Measurements from ENCODE around the gene SH3RF3. TPM values are rescaled to one million over a fixed set of nuclear protein-coding genes. Genes with fewer than 3 reads are reported as not detected.
"Not testable (repeated sequence)": the region's sequence is repeated elsewhere in the genome, so short reads cannot be mapped to it uniquely, and the experiment has no call there.

The SH3RF3 gene
- total RNA-seq, 1 donor, result 0.54 TPM

GRCh38 chr2:109117780-109118179 is 11.2 kb upstream of the SH3RF3 start:
- DNase-seq (ENCODE audit: low read depth in 2 of 3, low spot score in 2 of 3), result no peak

DNA sequence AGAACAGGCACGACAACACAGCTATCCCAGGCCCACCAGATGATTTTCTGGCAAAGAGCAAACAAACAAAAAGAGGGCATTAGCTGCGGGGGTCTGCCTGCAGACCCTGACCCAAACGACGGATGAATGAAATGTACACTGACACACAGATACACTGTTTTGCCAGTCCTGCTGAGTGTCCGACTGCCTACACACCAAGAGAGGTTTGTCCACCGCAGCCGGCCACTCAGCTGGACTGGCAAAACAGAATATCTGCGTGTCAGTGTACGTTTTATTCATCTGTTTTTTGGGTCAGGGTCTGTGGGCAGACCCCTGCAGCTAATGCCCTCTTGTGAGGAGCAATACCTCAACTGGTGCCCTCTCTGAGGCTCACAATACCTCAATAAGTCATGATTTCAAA is 10.7 kb upstream of the SH3RF3 start:
- DNase-seq (ENCODE audit: low read depth in 2 of 3, low spot score in 2 of 3), result no peak

GRCh38 chr2:109120166-109120565 is 8.8 kb upstream of the SH3RF3 start:
- no peak for DNase-seq (ENCODE audit: low read depth in 2 of 3, low spot score in 2 of 3)

GRCh38 chr2:109120686-109121085 is 8.3 kb upstream of the SH3RF3 start:
- not testable (repeated sequence) for DNase-seq (ENCODE audit: low read depth in 2 of 3, low spot score in 2 of 3)

- DNase-seq (ENCODE audit: low read depth in 2 of 3, low spot score in 2 of 3), result no peak
Measured at GRCh38 chr2:109123586-109124201, 5.3 kb upstream of the SH3RF3 start.

DNA sequence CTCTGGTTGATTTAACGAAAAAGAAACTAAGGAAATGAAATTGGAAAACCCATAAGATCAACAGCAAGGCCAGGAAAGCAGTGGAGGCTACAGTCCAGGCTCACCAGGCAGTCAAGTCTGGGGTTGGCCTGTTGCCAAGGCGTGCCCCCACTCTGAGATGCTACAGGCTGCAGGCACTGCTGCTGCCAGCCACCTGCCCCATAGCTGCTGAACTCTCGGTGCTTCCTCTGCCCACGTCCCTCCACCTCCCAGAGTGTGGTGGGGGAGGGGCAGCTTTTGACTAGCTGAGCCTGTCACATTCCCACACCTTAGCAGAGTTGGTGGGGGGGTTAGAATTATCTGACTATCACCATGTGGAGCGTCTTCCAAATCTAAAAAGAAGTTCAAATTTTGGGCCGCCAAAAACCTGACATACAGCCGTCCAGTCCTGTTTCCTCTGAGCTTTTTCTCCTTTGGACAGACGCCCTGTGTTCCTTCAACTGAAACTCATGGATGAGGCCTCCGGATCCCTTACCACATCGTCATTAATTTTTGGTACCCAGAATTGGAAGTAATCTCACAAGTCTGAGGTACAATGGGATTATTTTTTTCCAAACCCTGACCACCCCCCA is 3.9 kb upstream of the SH3RF3 start:
- DNase-seq (ENCODE audit: low read depth in 2 of 3, low spot score in 2 of 3), result no peak

- no peak for DNase-seq (ENCODE audit: low read depth in 2 of 3, low spot score in 2 of 3)
Measured at GRCh38 chr2:109125593-109126500, 3.2 kb upstream of the SH3RF3 start.

- no peak for DNase-seq (ENCODE audit: low read depth in 2 of 3, low spot score in 2 of 3)
Measured at GRCh38 chr2:109126501-109126860, 2.5 kb upstream of the SH3RF3 start.

- no peak for DNase-seq (ENCODE audit: low read depth in 2 of 3, low spot score in 2 of 3)
Measured at GRCh38 chr2:109127556-109127955, 1.4 kb upstream of the SH3RF3 start.

- peak; percentile 47 to 59 (median 53) for DNase-seq (ENCODE audit: low read depth in 2 of 3, low spot score in 2 of 3)
Measured at GRCh38 chr2:109128048-109128615, 873 bp upstream of the SH3RF3 start.

DNA sequence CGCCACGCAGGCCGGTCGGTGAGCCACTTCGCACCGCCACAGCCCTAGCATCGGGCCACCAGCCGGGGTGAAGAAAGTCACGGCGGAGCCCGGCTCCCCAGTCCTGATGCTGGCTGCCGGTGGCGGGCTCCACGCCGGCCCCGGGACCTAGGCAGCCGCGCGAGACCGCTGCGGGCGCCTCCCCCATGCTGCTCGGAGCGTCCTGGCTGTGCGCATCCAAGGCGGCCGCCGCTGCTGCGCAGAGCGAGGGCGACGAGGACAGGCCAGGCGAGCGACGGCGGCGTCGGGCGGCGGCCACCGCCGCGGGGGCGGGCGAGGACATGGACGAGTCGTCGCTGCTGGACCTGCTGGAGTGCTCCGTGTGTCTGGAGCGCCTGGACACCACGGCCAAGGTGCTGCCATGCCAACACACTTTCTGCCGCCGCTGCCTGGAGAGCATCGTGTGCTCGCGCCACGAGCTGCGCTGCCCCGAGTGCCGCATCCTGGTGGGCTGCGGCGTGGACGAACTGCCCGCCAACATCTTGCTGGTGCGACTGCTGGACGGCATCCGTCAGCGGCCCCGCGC is 433 bp downstream of the SH3RF3 start:
- peak in 2 of 3 donors; percentile 28 to 48 for DNase-seq (ENCODE audit: low read depth in 2 of 3, low spot score in 2 of 3)

DNA sequence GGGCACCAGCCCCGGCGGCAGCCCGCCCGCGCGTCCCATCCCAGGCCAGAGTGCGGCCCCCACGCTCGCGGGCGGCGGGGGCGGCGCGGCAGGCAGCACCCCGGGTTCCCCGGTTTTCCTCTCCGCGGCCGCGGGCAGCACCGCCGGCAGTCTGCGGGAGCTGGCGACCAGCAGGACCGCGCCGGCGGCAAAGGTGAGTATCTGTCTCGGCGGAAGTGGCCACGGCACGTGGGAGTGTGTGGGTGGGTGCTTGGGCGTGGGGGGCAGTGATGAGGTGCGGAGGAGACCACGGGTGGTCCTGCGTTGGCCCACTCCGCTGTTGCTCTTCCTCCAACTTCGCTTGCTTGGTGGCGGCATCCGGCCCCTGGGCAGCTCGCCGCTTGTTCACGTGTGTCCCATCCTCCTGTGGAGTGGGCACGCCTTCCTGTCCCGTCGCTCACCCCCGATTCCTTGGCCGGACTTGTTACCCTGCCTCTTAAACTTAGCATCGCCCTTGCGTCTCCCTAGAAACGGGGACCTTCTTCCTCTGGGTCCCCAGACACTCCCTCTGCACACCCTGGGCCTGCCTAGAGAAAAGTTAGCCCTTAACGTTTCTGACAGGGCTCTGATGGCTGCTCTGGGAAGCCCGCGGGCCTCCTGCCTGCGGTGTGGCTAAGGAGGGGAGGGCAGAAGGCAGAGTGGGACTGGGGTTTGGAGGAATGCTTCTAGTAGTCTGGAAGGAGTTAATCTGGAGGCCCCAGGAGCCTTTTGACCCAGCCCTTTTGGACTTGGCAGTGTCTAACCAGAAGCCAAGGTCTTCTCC is 1.1 kb downstream of the SH3RF3 start:
- DNase-seq (ENCODE audit: low read depth in 2 of 3, low spot score in 2 of 3), result no peak

DNA sequence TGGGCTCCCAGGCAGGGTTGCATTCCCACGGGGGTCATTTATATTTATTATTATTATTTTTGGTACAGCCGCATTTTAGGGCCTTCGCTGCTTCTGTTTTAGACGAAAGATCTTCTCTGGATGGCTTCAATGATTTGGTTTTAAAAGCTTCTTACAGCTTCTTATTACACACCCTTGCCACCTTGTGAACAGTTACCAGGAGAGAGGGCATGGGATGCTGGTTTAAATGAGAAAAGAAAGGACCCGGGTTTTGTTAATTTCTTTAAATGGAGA is 1.7 kb downstream of the SH3RF3 start:
- DNase-seq (ENCODE audit: low read depth in 2 of 3, low spot score in 2 of 3), result no peak

- no peak for DNase-seq (ENCODE audit: low read depth in 2 of 3, low spot score in 2 of 3)
Measured at GRCh38 chr2:109131777-109132176, 2.8 kb downstream of the SH3RF3 start.

DNA sequence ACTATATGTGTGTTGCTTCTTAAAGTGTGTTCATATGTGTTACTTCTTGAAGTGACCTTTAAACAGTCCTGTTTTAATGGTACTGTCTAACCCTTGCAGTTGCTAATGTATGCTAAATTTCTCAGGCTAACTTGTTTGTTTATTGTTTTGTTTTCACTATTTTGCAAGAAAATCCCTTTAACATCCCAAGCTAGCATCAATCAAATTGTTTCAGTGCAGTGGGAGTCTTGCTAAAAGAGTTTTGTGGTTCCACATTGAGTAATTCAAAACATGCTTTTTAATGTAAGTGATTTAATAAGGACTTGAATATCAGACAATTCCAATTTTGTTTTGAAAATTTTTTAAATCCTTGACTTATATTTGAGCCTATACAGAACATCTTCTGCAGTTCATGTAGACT is 3.6 kb downstream of the SH3RF3 start:
- no peak for DNase-seq (ENCODE audit: low read depth in 2 of 3, low spot score in 2 of 3)

- DNase-seq (ENCODE audit: low read depth in 2 of 3, low spot score in 2 of 3), result no peak
Measured at GRCh38 chr2:109133746-109134145, 4.7 kb downstream of the SH3RF3 start.

DNA sequence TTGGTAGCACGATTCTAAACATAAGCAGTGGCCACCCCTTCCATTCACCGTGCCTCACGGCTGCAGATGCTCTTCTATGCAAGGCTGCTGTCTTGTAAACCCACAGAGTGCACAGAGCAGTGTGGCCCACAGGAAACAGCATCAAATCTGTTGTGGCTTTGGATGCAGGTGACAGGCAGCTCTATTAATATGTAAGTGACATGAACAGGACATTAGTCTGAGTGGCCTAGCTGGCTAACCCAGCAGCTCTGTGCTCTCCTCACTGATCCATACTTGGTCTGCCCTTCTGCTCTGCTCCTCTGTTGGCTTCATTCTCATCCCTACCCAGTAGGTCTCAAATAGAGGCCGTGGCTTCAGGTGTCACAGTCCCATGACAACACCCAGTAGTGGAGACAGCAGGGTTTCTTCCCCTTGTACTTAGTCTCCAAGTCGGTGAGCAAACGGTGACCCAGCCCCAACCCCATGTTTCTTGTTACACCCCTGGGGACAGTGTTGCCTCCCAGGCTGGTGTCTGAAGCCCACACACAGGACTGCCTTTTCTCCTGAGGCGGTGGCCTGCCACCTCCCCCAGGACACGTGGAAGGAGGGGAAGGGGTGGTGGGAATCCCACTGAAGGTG is 5.8 kb downstream of the SH3RF3 start:
- peak in 1 of 3 donors; percentile 19 for DNase-seq (ENCODE audit: low read depth in 2 of 3, low spot score in 2 of 3)

GRCh38 chr2:109135359-109136197 is 6.6 kb downstream of the SH3RF3 start:
- no peak for DNase-seq (ENCODE audit: low read depth in 2 of 3, low spot score in 2 of 3)

DNA sequence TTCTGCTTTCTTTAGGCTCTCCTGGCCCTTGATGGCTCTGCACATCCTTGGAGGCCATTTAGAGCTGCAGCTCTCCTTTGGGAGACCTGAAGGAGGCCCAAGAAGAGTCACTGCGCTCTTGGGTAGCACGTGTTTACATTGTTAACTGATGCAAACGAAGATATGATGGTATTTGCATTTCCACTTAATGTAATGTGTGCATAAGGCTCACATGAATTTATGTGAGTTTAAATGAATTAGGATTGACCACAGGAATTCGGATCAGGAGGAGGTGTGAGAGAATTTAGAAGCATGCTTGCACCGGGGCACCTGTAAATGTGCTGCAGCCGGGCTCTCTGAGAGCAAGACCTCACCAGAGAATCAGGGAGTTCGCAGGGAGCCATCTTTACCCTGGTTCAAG is 7.5 kb downstream of the SH3RF3 start:
- no peak for DNase-seq (ENCODE audit: low read depth in 2 of 3, low spot score in 2 of 3)
